ENCODE measurements around the gene PAPPA2.
"Not testable (repeated sequence)": the region's sequence is repeated elsewhere in the genome, so short reads cannot be mapped to it uniquely, and the experiment has no call there.

The PAPPA2 gene

GRCh38 chr1:176462674-176463378, at the start of gene PAPPA2:
PAPPA2 (plus strand) TSS chr1:176463175; CDS start chr1:176556323, 93,148 bp downstream.
- no peak for DNase-seq

- no peak for DNase-seq
Observed at GRCh38 chr1:176416777-176417176, 46.2 kb upstream of the PAPPA2 start.

GRCh38 chr1:176419608-176420007, 43.4 kb upstream of the PAPPA2 start:
- not testable (repeated sequence) for DNase-seq

GRCh38 chr1:176434234-176434633, 28.7 kb upstream of the PAPPA2 start:
- DNase-seq: no peak

GRCh38 chr1:176436251-176436650, 26.7 kb upstream of the PAPPA2 start:
- DNase-seq: no peak

- DNase-seq: no peak
Observed at GRCh38 chr1:176440176-176440575, 22.8 kb upstream of the PAPPA2 start.

GRCh38 chr1:176444286-176444685, 18.7 kb upstream of the PAPPA2 start:
- no peak for DNase-seq

GRCh38 chr1:176445402-176445801, 17.6 kb upstream of the PAPPA2 start:
- DNase-seq: no peak

- DNase-seq: no peak
Observed at GRCh38 chr1:176448340-176448739, 14.6 kb upstream of the PAPPA2 start.

- DNase-seq: no peak
Observed at GRCh38 chr1:176450526-176450925, 12.4 kb upstream of the PAPPA2 start.

- DNase-seq: not testable (repeated sequence)
Observed at GRCh38 chr1:176451741-176452140, 11.2 kb upstream of the PAPPA2 start.

GRCh38 chr1:176456795-176457194, 6.2 kb upstream of the PAPPA2 start:
- no peak for DNase-seq

- no peak for DNase-seq
Observed at GRCh38 chr1:176460544-176461336, 2.2 kb upstream of the PAPPA2 start.

GRCh38 chr1:176461576-176461975, 1.4 kb upstream of the PAPPA2 start:
- no peak for DNase-seq

- DNase-seq: no peak
Observed at GRCh38 chr1:176466514-176466913, 3.5 kb downstream of the PAPPA2 start.

- no peak for DNase-seq
Observed at GRCh38 chr1:176469450-176470010, 6.6 kb downstream of the PAPPA2 start.

GRCh38 chr1:176471338-176472121, 8.6 kb downstream of the PAPPA2 start:
- no peak for DNase-seq

- DNase-seq: no peak
Observed at GRCh38 chr1:176479971-176480370, 17.0 kb downstream of the PAPPA2 start.

- DNase-seq: no peak
Observed at GRCh38 chr1:176480750-176481149, 17.8 kb downstream of the PAPPA2 start.

GRCh38 chr1:176485083-176485482, 22.1 kb downstream of the PAPPA2 start:
- no peak for DNase-seq

- DNase-seq: no peak
Observed at GRCh38 chr1:176494436-176494835, 31.5 kb downstream of the PAPPA2 start.

GRCh38 chr1:176499671-176500070, 36.7 kb downstream of the PAPPA2 start:
- no peak for DNase-seq

GRCh38 chr1:176501599-176501998, 38.6 kb downstream of the PAPPA2 start:
- no peak for DNase-seq

Data from T1000 (cell line).